SK-N-SH (cell line): ENCODE measurements around the gene HIF1AN. TPM values are rescaled to one million over a fixed set of nuclear protein-coding genes. Genes with fewer than 3 reads are reported as not detected.

Experiments used
- CTCF ChIA-PET: fragments of 300-600, 350-600 bp; formaldehyde crosslinking; extraction: SDS; loops from one replicate; lab custom pipeline; 2021; lab: Yijun Ruan, JAX
- POLR2A ChIA-PET: fragments of 350-600 bp; sonication (Branson Sonifier 250); formaldehyde crosslinking; extraction: SDS; loops from one replicate; lab custom pipeline; 2020; ENCODE audit warnings: antibody characterized with exemption, inconsistent platforms; lab: Yijun Ruan, JAX
- DNase-seq: peaks from one replicate; pipeline ENCODE4 v3.0.0; 2012
- H2AFZ ChIP-seq: fragments of 200-600 bp; sonication (generic); 2 replicates; pipeline ENCODE4 v1.8.1; 2016; ENCODE audit warnings: antibody characterized with exemption, mild to moderate bottlenecking, low read depth
- H3F3A ChIP-seq: fragments of 200-600 bp; sonication (generic); replicated peaks from 2 replicates; pipeline ENCODE3; 2016; ENCODE audit warnings: antibody characterized with exemption, mild to moderate bottlenecking; ENCODE audit not compliant: insufficient read depth
- H3K27ac ChIP-seq, 2 experiments: fragments of 200-500 bp in 1 of 2; fragments of 200-600 bp in 1 of 2; sonication (Bioruptor generic) in 1 of 2; sonication (generic), shearing (Covaris generic) in 1 of 2; 2 replicates each; pipeline versions ENCODE4 v1.5.1 to v1.6.1; 2014 to 2016; ENCODE audit warnings: low read depth in 2 of 2, inconsistent platforms in 1 of 2, low read length in 1 of 2, mild to moderate bottlenecking in 1 of 2, mixed read lengths in 1 of 2
- H3K27me3 ChIP-seq: fragments of 200-600 bp; sonication (generic), shearing (Covaris generic); 2 replicates; pipeline ENCODE4 v1.6.1; 2016; ENCODE audit warnings: mixed run types; ENCODE audit not compliant: insufficient read depth
- H3K36me3 ChIP-seq, 2 experiments: fragments of 200-500 bp in 1 of 2; fragments of 200-600 bp in 1 of 2; sonication (Bioruptor generic) in 1 of 2; sonication (generic) in 1 of 2; replicated peaks in 1 of 2; 2 replicates each; pipeline versions ENCODE3 to v1.5.1; 2014 to 2016; ENCODE audit warnings: low read length in 1 of 2, mild to moderate bottlenecking in 1 of 2; ENCODE audit not compliant: insufficient read depth in 2 of 2, control insufficient read depth in 1 of 2
- H3K4me1 ChIP-seq, 2 experiments: fragments of 200-500 bp in 1 of 2; fragments of 200-600 bp in 1 of 2; sonication (Bioruptor generic) in 1 of 2; sonication (generic), shearing (Covaris generic) in 1 of 2; 2 replicates each; pipeline versions ENCODE4 v1.5.1 to v1.6.1; 2014 to 2016; ENCODE audit warnings: low read depth in 1 of 2, low read length in 1 of 2, mixed run types in 1 of 2; ENCODE audit not compliant: insufficient read depth in 2 of 2, control insufficient read depth in 1 of 2
- H3K4me2 ChIP-seq: fragments of 200-600 bp; sonication (generic), shearing (Covaris generic); 2 replicates; pipeline ENCODE4 v1.6.1; 2017; ENCODE audit warnings: mixed run types
- H3K4me3 ChIP-seq, 2 experiments: fragments of 200-500 bp in 1 of 2; fragments of 200-600 bp in 1 of 2; sonication (Bioruptor generic) in 1 of 2; sonication (generic), shearing (Covaris generic) in 1 of 2; 2 replicates each; pipeline versions ENCODE4 v1.5.1 to v1.8.1; 2014 to 2016; ENCODE audit warnings: low read depth in 2 of 2, inconsistent platforms in 1 of 2, low read length in 1 of 2, mild to moderate bottlenecking in 1 of 2, mixed read lengths in 1 of 2, moderate library complexity in 1 of 2
- H3K79me2 ChIP-seq: fragments of 200-600 bp; sonication (generic); 2 replicates; pipeline ENCODE4 v1.8.1; 2017; ENCODE audit warnings: mild to moderate bottlenecking; ENCODE audit not compliant: insufficient read depth
- H3K9ac ChIP-seq: fragments of 200-600 bp; sonication (generic); 2 replicates; pipeline ENCODE4 v1.6.1; 2017; ENCODE audit warnings: mixed run types
- H3K9me2 ChIP-seq: fragments of 200-600 bp; sonication (generic); 2 replicates; pipeline ENCODE4 v1.6.1; 2017; ENCODE audit warnings: mixed run types
- H3K9me3 ChIP-seq: fragments of 200-600 bp; sonication (generic); 2 replicates; pipeline ENCODE4 v1.6.1; 2017; ENCODE audit warnings: mixed run types, mild to moderate bottlenecking, moderate library complexity
- H4K20me1 ChIP-seq: fragments of 200-600 bp; sonication (generic); 2 replicates; pipeline ENCODE4 v1.6.1; 2017; ENCODE audit warnings: mild to moderate bottlenecking, mixed run types; ENCODE audit not compliant: insufficient read depth
- CHD2 ChIP-seq: fragments of 150-350 bp; IDR thresholded peaks from 2 replicates; pipeline ENCODE4 v1.6.1; 2018; ENCODE audit warnings: low read length; ENCODE audit not compliant: partially characterized antibody
- ELF1 ChIP-seq: IDR thresholded peaks from 2 replicates; pipeline ENCODE4 v1.4.0; 2012
- FOXJ3 ChIP-seq: sonication (generic); formaldehyde crosslinking; IDR thresholded peaks from 2 replicates; pipeline ENCODE4 v1.5.1; 2020; ENCODE audit warnings: mild to moderate bottlenecking, missing genetic modification reagents
- MEF2A ChIP-seq: IDR thresholded peaks from 2 replicates; pipeline ENCODE4 v1.4.0; 2012; ENCODE audit warnings: low read depth, borderline replicate concordance
- MXI1 ChIP-seq: IDR thresholded peaks from 2 replicates; pipeline ENCODE4 v1.6.1; 2012; ENCODE audit warnings: mild to moderate bottlenecking, low read depth, low read length, improper control_type of control experiment
- POLR2AphosphoS5 ChIP-seq: IDR thresholded peaks from 2 replicates; pipeline ENCODE4 v1.6.1; 2012; ENCODE audit warnings: low read depth, low read length
- SMC3 ChIP-seq: IDR thresholded peaks from 2 replicates; pipeline ENCODE4 v1.6.1; 2012; ENCODE audit warnings: low read depth, low read length, improper control_type of control experiment
- YY1 ChIP-seq: IDR thresholded peaks from 2 replicates; pipeline ENCODE4 v1.4.0; 2012; ENCODE audit warnings: low read depth, mild to moderate bottlenecking
- whole genome bisulfite sequencing: methylation state at CpG from one replicate; pipeline ENCODE4 v1.1.6; 2017; ENCODE audit warnings: low lambda C conversion rate; 5-methylcytosine and 5-hydroxymethylcytosine counted together
- polyA plus RNA-seq, 3 experiments: library from polyadenylated mRNA; depleted of rRNA; stranded (reverse); fragments of >200 nt; gene quantifications; 2 replicates each; pipeline ENCODE4 v1.2.3, GENCODE V29; 2012
- TF ChIP-seq, protein P1 (sequence below): IDR thresholded peaks from 2 replicates; pipeline ENCODE4; 2012
- TF ChIP-seq, protein P2 (sequence below): IDR thresholded peaks from 2 replicates; pipeline ENCODE4 v1.6.1; 2012; ENCODE audit warnings: mild to moderate bottlenecking, low read depth, low read length, moderate library complexity

HIF1AN gene
- polyA plus RNA-seq, 1 of the 3 experiments (the other 2 are of a cell fraction): 8.1 TPM

DNA sequence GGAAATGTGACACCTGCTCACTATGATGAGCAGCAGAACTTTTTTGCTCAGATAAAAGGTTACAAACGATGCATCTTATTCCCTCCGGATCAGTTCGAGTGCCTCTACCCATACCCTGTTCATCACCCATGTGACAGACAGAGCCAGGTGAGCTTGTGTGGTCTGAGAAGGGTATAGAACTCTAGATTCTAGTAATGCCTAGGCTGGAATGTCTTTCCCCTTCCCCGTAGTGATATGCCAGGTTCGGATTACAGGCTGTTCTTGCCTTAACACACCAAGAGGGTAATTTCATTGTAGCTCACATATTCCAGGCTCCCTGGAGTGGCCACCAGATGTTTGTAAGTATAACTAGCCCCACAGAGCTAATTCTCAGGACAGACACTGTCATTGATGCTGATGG is 9.2 kb downstream of the HIF1AN start:
- H3K9me3 ChIP-seq: no peaks in the 10 kb centered on the region
- peaks cover 33 to 85% of the 10 kb centered on the region in 2 experiments for H3K36me3 ChIP-seq
- no peak for DNase-seq
- H4K20me1 ChIP-seq: peaks cover 6% of the 10 kb centered on the region; the same call in 1 of the 2 replicates
- TF ChIP-seq MEF2A: no peak
- no peak for TF ChIP-seq FOXJ3 (CRISPR knock-in tag)
- no peak for TF ChIP-seq POLR2AphosphoS5
- no peak for TF ChIP-seq YY1
- TF ChIP-seq, protein P1, sequence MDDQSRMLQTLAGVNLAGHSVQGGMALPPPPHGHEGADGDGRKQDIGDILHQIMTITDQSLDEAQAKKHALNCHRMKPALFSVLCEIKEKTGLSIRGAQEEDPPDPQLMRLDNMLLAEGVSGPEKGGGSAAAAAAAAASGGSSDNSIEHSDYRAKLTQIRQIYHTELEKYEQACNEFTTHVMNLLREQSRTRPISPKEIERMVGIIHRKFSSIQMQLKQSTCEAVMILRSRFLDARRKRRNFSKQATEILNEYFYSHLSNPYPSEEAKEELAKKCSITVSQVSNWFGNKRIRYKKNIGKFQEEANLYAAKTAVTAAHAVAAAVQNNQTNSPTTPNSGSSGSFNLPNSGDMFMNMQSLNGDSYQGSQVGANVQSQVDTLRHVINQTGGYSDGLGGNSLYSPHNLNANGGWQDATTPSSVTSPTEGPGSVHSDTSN: no peak
- no peak for TF ChIP-seq MXI1
- TF ChIP-seq ELF1: no peak
- no peak for TF ChIP-seq SMC3
- TF ChIP-seq, protein P2, sequence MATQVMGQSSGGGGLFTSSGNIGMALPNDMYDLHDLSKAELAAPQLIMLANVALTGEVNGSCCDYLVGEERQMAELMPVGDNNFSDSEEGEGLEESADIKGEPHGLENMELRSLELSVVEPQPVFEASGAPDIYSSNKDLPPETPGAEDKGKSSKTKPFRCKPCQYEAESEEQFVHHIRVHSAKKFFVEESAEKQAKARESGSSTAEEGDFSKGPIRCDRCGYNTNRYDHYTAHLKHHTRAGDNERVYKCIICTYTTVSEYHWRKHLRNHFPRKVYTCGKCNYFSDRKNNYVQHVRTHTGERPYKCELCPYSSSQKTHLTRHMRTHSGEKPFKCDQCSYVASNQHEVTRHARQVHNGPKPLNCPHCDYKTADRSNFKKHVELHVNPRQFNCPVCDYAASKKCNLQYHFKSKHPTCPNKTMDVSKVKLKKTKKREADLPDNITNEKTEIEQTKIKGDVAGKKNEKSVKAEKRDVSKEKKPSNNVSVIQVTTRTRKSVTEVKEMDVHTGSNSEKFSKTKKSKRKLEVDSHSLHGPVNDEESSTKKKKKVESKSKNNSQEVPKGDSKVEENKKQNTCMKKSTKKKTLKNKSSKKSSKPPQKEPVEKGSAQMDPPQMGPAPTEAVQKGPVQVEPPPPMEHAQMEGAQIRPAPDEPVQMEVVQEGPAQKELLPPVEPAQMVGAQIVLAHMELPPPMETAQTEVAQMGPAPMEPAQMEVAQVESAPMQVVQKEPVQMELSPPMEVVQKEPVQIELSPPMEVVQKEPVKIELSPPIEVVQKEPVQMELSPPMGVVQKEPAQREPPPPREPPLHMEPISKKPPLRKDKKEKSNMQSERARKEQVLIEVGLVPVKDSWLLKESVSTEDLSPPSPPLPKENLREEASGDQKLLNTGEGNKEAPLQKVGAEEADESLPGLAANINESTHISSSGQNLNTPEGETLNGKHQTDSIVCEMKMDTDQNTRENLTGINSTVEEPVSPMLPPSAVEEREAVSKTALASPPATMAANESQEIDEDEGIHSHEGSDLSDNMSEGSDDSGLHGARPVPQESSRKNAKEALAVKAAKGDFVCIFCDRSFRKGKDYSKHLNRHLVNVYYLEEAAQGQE: no peak
- TF ChIP-seq CHD2: no peak
- TF ChIP-seq, all 33 proteins: peak for 0
- Histone ChIP-seq H3F3A (peaks cover 4% of the 10 kb centered on the region), H3K27ac (no peak overlapping the region), H3K9me2 (no peaks in the 10 kb centered on the region), H3K79me2 (peaks cover 17% of the 10 kb centered on the region), H3K4me3 (no peak overlapping the region), H3K4me2 (no peak overlapping the region), H2AFZ (no peak overlapping the region), H3K9ac (no peak overlapping the region), H3K27me3 (no peaks in the 10 kb centered on the region), H3K4me1 (no peaks in the 10 kb centered on the region)
- CTCF ChIA-PET: interaction anchor here (1.0 to 1.7 kb wide), 7 partner anchors 9 to 334 kb away, joined by 3 to 7 read pairs (median 3); partner anchors contain the start of gene HIF1AN
- 97% methylated on average over 5 of the region's 5 CpGs for WGBS
- POLR2A ChIA-PET: no interaction called here

DNA sequence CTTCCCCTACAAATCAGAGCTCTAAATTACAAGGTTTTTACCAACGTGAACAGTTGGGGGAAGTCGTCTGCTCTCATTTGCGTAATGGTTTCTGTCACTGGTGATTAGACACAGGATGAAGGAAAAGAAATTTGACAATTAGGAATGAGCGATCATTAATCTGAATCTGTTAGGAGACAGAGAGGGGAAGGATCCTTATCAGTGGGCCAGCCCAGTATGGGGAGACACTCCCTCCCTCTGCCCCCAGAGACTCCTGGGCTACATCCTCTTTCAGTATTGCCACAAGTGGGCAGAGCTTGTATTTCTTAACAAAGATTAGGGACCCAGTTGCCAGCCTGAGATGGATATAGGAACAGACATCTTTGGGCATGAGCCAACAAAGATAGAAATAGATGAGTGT is 15.5 kb downstream of the HIF1AN start:
- Histone ChIP-seq H3K27ac (no peak overlapping the region; a peak in 1 of 4 replicates), H3K9ac (no peak overlapping the region), H3K79me2 (no peaks in the 10 kb centered on the region), H3K4me3 (no peak overlapping the region), H3K4me1 (peaks cover 0 to 8% of the 10 kb centered on the region in 2 experiments; a peak in 1 of 4 replicates), H4K20me1 (no peaks in the 10 kb centered on the region), H3K36me3 (peaks cover 17 to 73% of the 10 kb centered on the region in 2 experiments), H3F3A (no peaks in the 10 kb centered on the region), H3K9me3 (no peaks in the 10 kb centered on the region), H3K9me2 (no peaks in the 10 kb centered on the region), H2AFZ (no peak overlapping the region), H3K4me2 (no peak overlapping the region), H3K27me3 (no peaks in the 10 kb centered on the region)
- 70% methylated on average over 4 of the region's 4 CpGs for WGBS
- DNase-seq: no peak
- TF ChIP-seq, protein P1: no peak
- TF ChIP-seq, protein P2: no peak
- TF ChIP-seq FOXJ3 (CRISPR knock-in tag): no peak
- no peak for TF ChIP-seq SMC3
- no peak for TF ChIP-seq MXI1
- ChIA-PET CTCF (interaction anchor here (0.7 to 7.7 kb wide), 7 partner anchors 11 to 328 kb away, joined by 3 to 69 read pairs (median 6); partner anchors contain the start of gene HIF1AN), POLR2A (interaction anchor here (0.5 to 1.6 kb wide), 2 partner anchors 15 to 452 kb away, joined by 3 to 5 read pairs; partner anchors contain the start of gene HIF1AN)
